Non-pigmented ciliary epithelial cell (primary cell): ENCODE measurements around the gene TDRD12.
"Not testable (repeated sequence)": the region's sequence is repeated elsewhere in the genome, so short reads cannot be mapped to it uniquely, and the experiment has no call there.

ENCODE experiments used
- DNase-seq: peaks from one replicate; pipeline ENCODE4 v3.0.0-alpha.2; 2010; ENCODE audit warnings: low read depth

TDRD12 gene

GRCh38 chr19:32746631-32747196, 27.1 kb downstream of the TDRD12 start:
- peak; percentile 20 for DNase-seq

- no peak for DNase-seq
Observed at GRCh38 chr19:32748497-32748896, 28.9 kb downstream of the TDRD12 start.

- DNase-seq = no peak
Observed at GRCh38 chr19:32748948-32749347, 29.4 kb downstream of the TDRD12 start.

GRCh38 chr19:32749361-32749760, 29.8 kb downstream of the TDRD12 start:
- DNase-seq = no peak

- DNase-seq = no peak
Observed at GRCh38 chr19:32750441-32751055, 31.0 kb downstream of the TDRD12 start.

GRCh38 chr19:32751066-32751465, 31.5 kb downstream of the TDRD12 start:
- no peak for DNase-seq

GRCh38 chr19:32757189-32757588, 37.6 kb downstream of the TDRD12 start:
- no peak for DNase-seq

- DNase-seq = not testable (repeated sequence)
Observed at GRCh38 chr19:32765365-32765764, 45.8 kb downstream of the TDRD12 start.

- no peak for DNase-seq
Observed at GRCh38 chr19:32767951-32768679, 48.5 kb downstream of the TDRD12 start.

- no peak for DNase-seq
Observed at GRCh38 chr19:32771596-32771995, 52.0 kb downstream of the TDRD12 start.

GRCh38 chr19:32773126-32773525, 53.6 kb downstream of the TDRD12 start:
- no peak for DNase-seq

- DNase-seq = no peak
Observed at GRCh38 chr19:32779082-32779481, 59.5 kb downstream of the TDRD12 start.

- no peak for DNase-seq
Observed at GRCh38 chr19:32781280-32781679, 61.7 kb downstream of the TDRD12 start.

- DNase-seq = not testable (repeated sequence)
Observed at GRCh38 chr19:32782089-32782488, 62.5 kb downstream of the TDRD12 start.

- DNase-seq = not testable (repeated sequence)
Observed at GRCh38 chr19:32787161-32787813, 67.7 kb downstream of the TDRD12 start.

- DNase-seq = not testable (repeated sequence)
Observed at GRCh38 chr19:32787895-32788294, 68.3 kb downstream of the TDRD12 start.

GRCh38 chr19:32789429-32789828, 69.9 kb downstream of the TDRD12 start:
- no peak for DNase-seq

GRCh38 chr19:32798201-32798600, 78.6 kb downstream of the TDRD12 start:
- no peak for DNase-seq

GRCh38 chr19:32800191-32800590, 80.6 kb downstream of the TDRD12 start:
- DNase-seq = no peak

- DNase-seq = no peak
Observed at GRCh38 chr19:32800754-32801153, 81.2 kb downstream of the TDRD12 start.

- no peak for DNase-seq
Observed at GRCh38 chr19:32802840-32803239, 83.3 kb downstream of the TDRD12 start.

- DNase-seq = no peak
Observed at GRCh38 chr19:32808236-32808635, 88.7 kb downstream of the TDRD12 start.

GRCh38 chr19:32809254-32809653, 89.7 kb downstream of the TDRD12 start:
- DNase-seq = no peak
